Psoas muscle (tissue), 8 donors: ENCODE data around the gene KCNK4. TPM values are rescaled to one million over a fixed set of nuclear protein-coding genes. Genes with fewer than 3 reads are reported as not detected.
A peak's percentile ranks its signal among the peaks of the same experiment; 100 is the strongest.

Experiments used
- ATAC-seq, 4 donors: fragments of 200-7000 bp; cut with Tn5 transposase; one replicate each; pipeline ENCODE4 v1.9.1; 2020; ENCODE audit warnings: moderate library complexity in 3 of 4, mild to moderate bottlenecking in 2 of 4
- DNase-seq, 2 donors: peaks; one replicate each; pipeline ENCODE4 v3.0.0-alpha.2; 2020
- H3K27ac ChIP-seq: fragments of 200-600 bp; one replicate; pipeline ENCODE4 v1.8.0; 2022
- H3K27me3 ChIP-seq, 3 donors: fragments of 200-600 bp in 1 of 3; one replicate each; pipeline versions ENCODE4 v1.6.1 to v1.8.0; 2013 to 2022; ENCODE audit warnings: low read length in 2 of 3, mild to moderate bottlenecking in 2 of 3, moderate library complexity in 1 of 3; ENCODE audit not compliant: insufficient read depth in 3 of 3
- H3K36me3 ChIP-seq, 2 donors: fragments of 200-600 bp in 1 of 2; one replicate each; pipeline versions ENCODE4 v1.6.1 to v1.8.0; 2013 to 2022; ENCODE audit warnings: low read depth in 1 of 2, mild to moderate bottlenecking in 1 of 2, moderate library complexity in 1 of 2; ENCODE audit not compliant: insufficient read depth in 1 of 2
- H3K4me1 ChIP-seq: fragments of 200-600 bp; one replicate; pipeline ENCODE4 v1.8.0; 2022
- H3K4me3 ChIP-seq: fragments of 200-600 bp; one replicate; pipeline ENCODE4 v1.8.0; 2022; ENCODE audit warnings: mild to moderate bottlenecking
- H3K9me3 ChIP-seq: fragments of 200-600 bp; one replicate; pipeline ENCODE4 v1.8.0; 2022
- WGBS, 3 donors: extraction: QIAGEN DNeasy Blood & Tissue Kit; methylation state at CpG; one replicate each; pipeline versions ENCODE4 v1.1.6 to v1.1.7; 2013; 5-methylcytosine and 5-hydroxymethylcytosine counted together
- intact Hi-C, 2 donors: fragments of 100-400 bp; cut with DNase I; formaldehyde crosslinking; loops; one replicate each; pipeline versions ENCODE4 v1.11.0 to v1.14.2; 2022
- polyA plus RNA-seq, 3 donors: library from polyadenylated mRNA; stranded (reverse); fragments of 200-250 nt; gene quantifications; one replicate each; pipeline ENCODE4 v1.2.3, GENCODE V29; 2013
- total RNA-seq, 4 donors: library from RNA; stranded (reverse); fragmentation: NEBNext Ultra II Directional in 2 of 4; extraction: Animal tissue kit (Norgen Biotek cat#: 25700) in 2 of 4; gene quantifications; one replicate each; pipeline versions ENCODE4 v1.2.1 to v1.2.4, GENCODE V29; 2021 to 2023
- TF ChIP-seq, protein P1 (sequence below): fragments of 200-600 bp; IDR thresholded peaks from one replicate; pipeline ENCODE4 v1.8.0; 2022; ENCODE audit warnings: antibody characterized with exemption
- donor health status: healthy with polysubstance abuse.
- donor health status: DM: no; HTN: no; CAD: no; lungs with moderate emphysema.
- donor health status: Bipolar disorder and iron deficiency.
- donor health status: healthy.
- donor health status: DM: yes; HTN: yes; CAD: no.
- donor health status: DM: no; HTN: no; CAD: no.
- donor health status: DM: no; HTN: no; CAD: no.
- donor health status: DM: yes; HTN: yes; CAD: no.

The KCNK4 gene
- total and polyA plus RNA-seq, 7 donors: not detected

DNA sequence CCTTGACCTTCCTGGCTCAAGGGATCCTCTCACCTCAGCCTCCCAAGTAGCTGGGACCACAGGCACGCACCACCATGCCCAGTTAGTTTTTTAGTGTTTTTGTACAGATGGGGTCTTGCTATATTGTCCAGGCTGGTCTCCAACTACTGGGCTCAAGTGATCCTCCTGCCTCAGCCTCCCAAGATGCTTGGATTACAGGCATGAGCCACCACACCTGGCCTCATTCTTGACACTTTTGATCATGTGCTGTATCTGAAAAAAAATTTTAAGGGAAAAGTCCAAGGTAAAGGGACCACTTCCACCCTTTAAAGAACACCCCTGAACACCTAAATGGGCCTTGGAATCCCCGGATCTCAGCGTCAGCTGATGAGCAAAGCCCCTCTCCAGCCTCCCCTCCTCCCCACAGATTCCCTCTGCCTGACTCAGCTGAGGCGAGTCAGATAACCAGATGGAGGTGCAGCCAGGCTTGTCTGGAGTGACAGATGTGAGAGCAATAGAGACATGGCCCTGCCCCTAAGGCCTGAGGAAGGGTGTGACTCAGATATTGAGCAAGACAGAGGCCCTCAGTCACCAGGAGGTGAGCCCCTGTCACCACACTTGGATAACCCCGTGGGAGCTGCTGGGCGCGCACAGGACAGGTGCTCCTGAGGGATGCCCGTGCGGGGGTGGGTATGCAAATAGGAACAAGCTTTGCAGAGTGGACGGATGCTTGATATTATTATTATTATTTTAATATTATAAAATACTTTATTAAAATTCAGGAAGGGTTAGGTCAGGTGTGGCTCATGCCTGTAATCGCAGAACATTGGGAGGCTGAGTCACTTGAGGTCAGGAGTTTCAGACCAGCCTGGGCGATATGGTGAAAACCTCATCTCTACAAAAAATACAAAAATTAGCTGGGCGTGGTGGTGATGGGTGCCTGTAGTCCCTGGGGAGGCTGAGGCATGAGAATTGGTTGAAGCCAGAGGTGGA lies 43.9 kb downstream of the KCNK4 start:
- Histone ChIP-seq H3K4me3 (no peak overlapping the region), H3K4me1 (no peaks in the 10 kb centered on the region), H3K27me3 (no peaks in the 10 kb centered on the region), H3K27ac (no peak overlapping the region), H3K9me3 (no peaks in the 10 kb centered on the region), H3K36me3 (no peaks in the 10 kb centered on the region)
- DNase-seq: peak in 1 of 2 donors; percentile 62
- 61 to 69% (median 67%) methylated on average over 13 of the region's 13 CpGs for WGBS, 3 donors
- peak; percentile 86 to 96 (median 92) for ATAC-seq
- intact Hi-C loops: no loop called here
- TF ChIP-seq, protein P1, sequence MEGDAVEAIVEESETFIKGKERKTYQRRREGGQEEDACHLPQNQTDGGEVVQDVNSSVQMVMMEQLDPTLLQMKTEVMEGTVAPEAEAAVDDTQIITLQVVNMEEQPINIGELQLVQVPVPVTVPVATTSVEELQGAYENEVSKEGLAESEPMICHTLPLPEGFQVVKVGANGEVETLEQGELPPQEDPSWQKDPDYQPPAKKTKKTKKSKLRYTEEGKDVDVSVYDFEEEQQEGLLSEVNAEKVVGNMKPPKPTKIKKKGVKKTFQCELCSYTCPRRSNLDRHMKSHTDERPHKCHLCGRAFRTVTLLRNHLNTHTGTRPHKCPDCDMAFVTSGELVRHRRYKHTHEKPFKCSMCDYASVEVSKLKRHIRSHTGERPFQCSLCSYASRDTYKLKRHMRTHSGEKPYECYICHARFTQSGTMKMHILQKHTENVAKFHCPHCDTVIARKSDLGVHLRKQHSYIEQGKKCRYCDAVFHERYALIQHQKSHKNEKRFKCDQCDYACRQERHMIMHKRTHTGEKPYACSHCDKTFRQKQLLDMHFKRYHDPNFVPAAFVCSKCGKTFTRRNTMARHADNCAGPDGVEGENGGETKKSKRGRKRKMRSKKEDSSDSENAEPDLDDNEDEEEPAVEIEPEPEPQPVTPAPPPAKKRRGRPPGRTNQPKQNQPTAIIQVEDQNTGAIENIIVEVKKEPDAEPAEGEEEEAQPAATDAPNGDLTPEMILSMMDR: no peak

GRCh38 chr11:64337538-64338249 lies 46.6 kb downstream of the KCNK4 start:
- Histone ChIP-seq H3K36me3 (no peaks in the 10 kb centered on the region), H3K27me3 (no peaks in the 10 kb centered on the region), H3K4me1 (peaks cover 5% of the 10 kb centered on the region), H3K27ac (no peak overlapping the region), H3K4me3 (no peak overlapping the region), H3K9me3 (no peaks in the 10 kb centered on the region)
- DNase-seq (no peak), ATAC-seq (no peak)
- 66 to 72% (median 69%) methylated on average over 8 of the region's 8 CpGs for WGBS, 3 donors
- TF ChIP-seq, protein P1: no peak
- intact Hi-C loops: no loop called here

GRCh38 chr11:64338716-64339115 lies 47.6 kb downstream of the KCNK4 start:
- intact Hi-C loops: no loop called here
- H3K36me3 ChIP-seq: no peaks in the 10 kb centered on the region
- no peaks in the 10 kb centered on the region for H3K9me3 ChIP-seq
- DNase-seq (no peak), ATAC-seq (no peak)
- no peaks in the 10 kb centered on the region for H3K27me3 ChIP-seq
- TF ChIP-seq, protein P1: no peak
- 81 to 91% (median 86%) methylated on average over 8 of the region's 8 CpGs for WGBS, 3 donors
- no peak overlapping the region for H3K27ac ChIP-seq
- no peak overlapping the region for H3K4me3 ChIP-seq
- H3K4me1 ChIP-seq: peaks cover 5% of the 10 kb centered on the region

DNA sequence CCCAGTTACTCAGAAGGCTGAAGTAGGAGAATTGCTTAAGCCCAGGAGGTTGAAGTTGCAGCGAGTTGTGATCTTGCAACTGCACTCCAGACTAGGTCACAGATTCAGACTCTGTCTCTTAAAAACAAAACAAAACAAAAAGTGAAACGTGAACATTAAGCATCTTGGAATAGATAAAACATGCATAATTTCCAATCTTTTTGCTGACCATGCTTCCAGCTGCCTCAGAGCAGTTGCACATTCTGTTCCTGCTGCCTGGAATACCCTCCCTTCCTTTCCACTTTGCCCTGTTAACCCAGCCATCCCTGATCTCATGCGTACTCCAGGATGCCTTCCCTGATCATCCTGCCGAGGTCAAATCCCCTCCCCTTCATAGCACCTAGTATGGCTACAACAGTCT lies 48.2 kb downstream of the KCNK4 start:
- Histone ChIP-seq H3K27ac (no peak overlapping the region), H3K4me1 (peaks cover 5% of the 10 kb centered on the region), H3K4me3 (no peak overlapping the region), H3K27me3 (no peaks in the 10 kb centered on the region), H3K9me3 (no peaks in the 10 kb centered on the region), H3K36me3 (no peaks in the 10 kb centered on the region)
- TF ChIP-seq, protein P1: no peak
- 61 to 70% (median 66%) methylated on average over 4 of the region's 4 CpGs for WGBS, 3 donors
- DNase-seq (no peak), ATAC-seq (no peak)
- intact Hi-C loops: no loop called here
